ENCODE data around the gene MOB2. TPM values are rescaled to one million over a fixed set of nuclear protein-coding genes. Genes with fewer than 3 reads are reported as not detected.

MOB2 gene
- total RNA-seq, 1 experiment from 2014 or later = 22.7 TPM

GRCh38 chr11:1438967-1439330 lies 47.6 kb downstream of the MOB2 start:
- H3T11ph ChIP-seq (ENCODE audit: low read length) = no peak overlapping the region
- no CpG with 5 or more reads among the region's 11 CpGs for WGBS (ENCODE audit: extremely low coverage, insufficient read length, low lambda C conversion rate)
- no peaks in the 10 kb centered on the region; the same call in 1 of the 2 replicates for H3K4me1 ChIP-seq (ENCODE audit: insufficient read depth, low read length)
- no peaks in the 10 kb centered on the region for H3K9me3 Mint-ChIP-seq
- H2BK12ac ChIP-seq (ENCODE audit: insufficient read length, low read depth, low read length) = no peak overlapping the region
- H3K4me1 Mint-ChIP-seq = peaks cover 0 to 3% of the 10 kb centered on the region in 2 experiments; a peak in 1 of 4 replicates
- H2BK15ac ChIP-seq (ENCODE audit: low read depth, low read length) = no peak overlapping the region
- H3K14ac ChIP-seq (ENCODE audit: insufficient read depth, low read length) = no peak overlapping the region
- no peaks in the 10 kb centered on the region for H4K20me1 ChIP-seq (ENCODE audit: control insufficient read depth, insufficient read depth, insufficient read length)
- no peaks in the 10 kb centered on the region for H3K79me2 ChIP-seq (ENCODE audit: insufficient read depth, low read length)
- H3K27me3 Mint-ChIP-seq (ENCODE audit: low read depth) = no peaks in the 10 kb centered on the region
- H3K23me2 ChIP-seq (ENCODE audit: insufficient read length, low read depth, low read length, poor library complexity, severe bottlenecking) = no peaks in the 10 kb centered on the region
- H3K36me3 Mint-ChIP-seq (ENCODE audit: insufficient read depth in 1 of 3, low read depth in 3 of 3) = peaks cover 5 to 6% (median 5%) of the 10 kb centered on the region in 3 experiments; a peak in 6 of 7 replicates
- H4K5ac ChIP-seq (ENCODE audit: insufficient read length, low read depth, low read length) = no peak overlapping the region
- H2BK5ac ChIP-seq (ENCODE audit: insufficient read length, low read length) = no peak overlapping the region
- no peak overlapping the region for H3K4me3 Mint-ChIP-seq
- no peak overlapping the region for H2BK120ac ChIP-seq (ENCODE audit: low read depth, low read length, poor library complexity, severe bottlenecking)
- H3K4ac ChIP-seq (ENCODE audit: low read depth, low read length) = no peak overlapping the region
- no peak overlapping the region for H3K27ac Mint-ChIP-seq
- DNase-seq = no peak
- no peak overlapping the region for H2BK20ac ChIP-seq (ENCODE audit: low read depth, low read length, poor library complexity, severe bottlenecking)
- no peak overlapping the region for H3K18ac ChIP-seq (ENCODE audit: insufficient read length, low read depth, low read length)
- H4K91ac ChIP-seq (ENCODE audit: insufficient read length, low read depth, low read length) = no peak overlapping the region
- no peak overlapping the region for H4K8ac ChIP-seq (replicated peaks; ENCODE audit: insufficient read length, low read depth, low read length)
- H3K9me3 ChIP-seq (ENCODE audit: control insufficient read depth, low read depth, low read length) = no peaks in the 10 kb centered on the region
- H3K79me1 ChIP-seq (ENCODE audit: insufficient read depth, low read depth, low read length, poor library complexity, severe bottlenecking) = no peaks in the 10 kb centered on the region
- H3K27me3 ChIP-seq (ENCODE audit: insufficient read depth, low read length) = no peaks in the 10 kb centered on the region
- H3K27ac ChIP-seq (ENCODE audit: insufficient read length, low read depth, low read length) = no peak overlapping the region
- H2AK5ac ChIP-seq (ENCODE audit: insufficient read length, low read length) = no peak overlapping the region
- no peak for TF ChIP-seq CTCF (conservative IDR thresholded peaks at IDR 0.05)
- no peak overlapping the region for H3K9ac ChIP-seq (ENCODE audit: extremely low read depth, insufficient read length, low read length)
- no peak overlapping the region for H3K56ac ChIP-seq (ENCODE audit: insufficient read length, low read depth, low read length)
- no peak overlapping the region for H2AFZ ChIP-seq (ENCODE audit: low read length)
- no peak overlapping the region for H3K23ac ChIP-seq (ENCODE audit: insufficient read length, low read depth, low read length)
- H3K4me2 ChIP-seq (ENCODE audit: insufficient read depth, insufficient read length, low read length) = no peak overlapping the region
